RWPE2 (cell line): ENCODE results near the gene CDR2.

ENCODE experiments used
- ATAC-seq: fragments of 200-7000 bp; cut with Tn5 transposase; 3 replicates; pipeline ENCODE4 v1.9.1; 2021; ENCODE audit warnings: low read depth
- DNase-seq: peaks from one replicate; pipeline ENCODE4 v3.0.0-alpha.2; 2020; ENCODE audit warnings: low spot score
- H3K27ac ChIP-seq: fragments of 450-650 bp; 2 replicates; pipeline ENCODE4 v1.5.1; 2017; ENCODE audit warnings: mild to moderate bottlenecking; ENCODE audit not compliant: poor library complexity, severe bottlenecking
- H3K27me3 ChIP-seq: fragments of 250-450 bp; sonication (Bioruptor Pico); 2 replicates; pipeline ENCODE4 v1.5.1; 2021; ENCODE audit warnings: mild to moderate bottlenecking, moderate library complexity; ENCODE audit not compliant: insufficient read depth, poor library complexity, severe bottlenecking
- H3K36me3 ChIP-seq: fragments of 250-450 bp; sonication (Bioruptor Pico); 2 replicates; pipeline ENCODE4 v1.5.1; 2020; ENCODE audit warnings: low read depth, mild to moderate bottlenecking, moderate library complexity
- H3K4me1 ChIP-seq: fragments of 250-450 bp; sonication (Bioruptor Pico); 2 replicates; pipeline ENCODE4 v1.5.1; 2021; ENCODE audit warnings: mild to moderate bottlenecking, moderate library complexity; ENCODE audit not compliant: insufficient read depth, poor library complexity, severe bottlenecking
- H3K4me3 ChIP-seq: fragments of 250-450 bp; sonication (Bioruptor Pico); 2 replicates; pipeline ENCODE4 v1.5.1; 2021; ENCODE audit warnings: mild to moderate bottlenecking, moderate library complexity; ENCODE audit not compliant: severe bottlenecking
- H3K9me3 ChIP-seq: fragments of 250-450 bp; sonication (Bioruptor Pico); 2 replicates; pipeline ENCODE4 v1.5.1; 2021; ENCODE audit warnings: mild to moderate bottlenecking, moderate library complexity; ENCODE audit not compliant: severe bottlenecking
- TF ChIP-seq, protein P1 (sequence below): fragments of 450-650 bp; IDR thresholded peaks from one replicate; pipeline ENCODE4 v1.5.1; 2017; ENCODE audit warnings: mild to moderate bottlenecking, moderate library complexity; ENCODE audit not compliant: poor library complexity, severe bottlenecking

Gene CDR2

DNA sequence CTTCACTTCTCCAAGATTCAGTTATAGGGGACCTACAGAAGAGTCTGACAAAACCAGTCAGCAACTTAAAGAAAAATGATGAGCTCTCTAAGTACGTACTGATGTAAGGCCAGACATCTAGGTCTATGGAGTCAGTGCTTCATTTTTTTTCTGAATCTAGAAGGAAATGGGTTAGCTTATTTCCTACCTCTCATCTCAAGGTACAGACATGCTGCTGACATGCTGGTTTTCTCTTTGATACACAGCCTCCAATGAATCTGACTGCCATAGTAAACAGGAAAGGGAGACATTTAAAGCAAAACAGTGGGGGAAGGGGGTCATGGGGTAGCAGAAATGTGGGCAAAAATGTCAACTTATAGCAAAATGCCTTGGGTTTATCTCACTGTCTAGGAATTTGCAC is 16.4 kb downstream of the CDR2 start:
- ATAC-seq: no peak

DNA sequence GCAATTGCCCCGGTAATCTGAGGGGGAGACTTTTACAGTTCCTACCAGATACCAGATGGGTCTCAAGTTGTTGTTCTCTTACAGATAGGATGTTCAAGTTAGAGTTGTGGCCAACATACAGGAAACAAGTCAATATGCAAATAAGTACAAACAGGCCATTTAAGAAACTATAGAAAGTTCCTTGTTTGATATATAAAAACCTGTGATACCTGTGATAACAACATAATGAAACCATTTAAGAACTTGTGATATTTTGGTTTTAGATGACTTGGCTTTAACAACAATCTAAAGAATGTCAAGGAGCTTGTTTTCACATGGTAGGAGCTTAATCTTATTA is 16.8 kb downstream of the CDR2 start:
- no peak overlapping the region for H3K27ac ChIP-seq

More for the DNA sequence above, 16.4 kb downstream of the CDR2 start:
- Histone ChIP-seq H3K27ac (no peak overlapping the region), H3K36me3 (peaks cover 71% of the 10 kb centered on the region), H3K4me1 (peaks cover 10% of the 10 kb centered on the region), H3K27me3 (no peaks in the 10 kb centered on the region), H3K4me3 (no peak overlapping the region), H3K9me3 (no peaks in the 10 kb centered on the region)
- no peak for DNase-seq
- TF ChIP-seq, protein P1, sequence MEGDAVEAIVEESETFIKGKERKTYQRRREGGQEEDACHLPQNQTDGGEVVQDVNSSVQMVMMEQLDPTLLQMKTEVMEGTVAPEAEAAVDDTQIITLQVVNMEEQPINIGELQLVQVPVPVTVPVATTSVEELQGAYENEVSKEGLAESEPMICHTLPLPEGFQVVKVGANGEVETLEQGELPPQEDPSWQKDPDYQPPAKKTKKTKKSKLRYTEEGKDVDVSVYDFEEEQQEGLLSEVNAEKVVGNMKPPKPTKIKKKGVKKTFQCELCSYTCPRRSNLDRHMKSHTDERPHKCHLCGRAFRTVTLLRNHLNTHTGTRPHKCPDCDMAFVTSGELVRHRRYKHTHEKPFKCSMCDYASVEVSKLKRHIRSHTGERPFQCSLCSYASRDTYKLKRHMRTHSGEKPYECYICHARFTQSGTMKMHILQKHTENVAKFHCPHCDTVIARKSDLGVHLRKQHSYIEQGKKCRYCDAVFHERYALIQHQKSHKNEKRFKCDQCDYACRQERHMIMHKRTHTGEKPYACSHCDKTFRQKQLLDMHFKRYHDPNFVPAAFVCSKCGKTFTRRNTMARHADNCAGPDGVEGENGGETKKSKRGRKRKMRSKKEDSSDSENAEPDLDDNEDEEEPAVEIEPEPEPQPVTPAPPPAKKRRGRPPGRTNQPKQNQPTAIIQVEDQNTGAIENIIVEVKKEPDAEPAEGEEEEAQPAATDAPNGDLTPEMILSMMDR: no peak

DNA sequence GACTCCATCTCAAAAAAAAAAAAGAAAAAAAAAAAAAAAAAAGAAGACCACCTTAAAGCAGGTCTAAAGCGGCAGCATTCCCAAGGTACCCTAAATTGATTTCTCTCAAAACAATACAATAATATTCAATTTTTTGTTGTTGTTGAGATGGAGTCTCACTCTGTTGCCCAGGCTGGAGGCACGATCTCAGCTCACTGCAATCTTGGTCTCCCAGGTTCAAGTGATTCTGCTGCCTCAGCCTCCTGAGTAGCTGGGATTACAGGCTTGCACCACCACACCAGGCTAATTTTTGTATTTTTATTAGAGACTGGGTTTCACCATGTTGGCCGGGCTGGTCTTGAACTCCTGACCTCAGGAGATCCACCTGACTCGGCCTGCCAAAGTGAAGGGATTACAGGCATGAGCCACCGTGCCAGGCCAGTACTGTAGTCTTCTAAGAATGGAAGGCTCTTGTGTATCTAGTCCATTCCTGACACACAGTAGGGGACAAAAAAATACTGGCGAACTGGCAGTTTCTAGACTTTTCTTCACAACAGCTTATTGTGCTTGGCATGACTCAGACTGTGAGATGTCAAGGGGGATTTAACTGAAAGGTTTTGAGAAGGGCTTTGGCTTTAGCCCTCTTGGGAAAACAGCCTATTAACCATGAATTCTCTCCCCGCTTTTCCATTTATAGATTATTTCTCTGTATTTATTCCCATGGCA is 17.3 kb downstream of the CDR2 start:
- H3K27me3 ChIP-seq: no peaks in the 10 kb centered on the region
- peaks cover 10% of the 10 kb centered on the region for H3K4me1 ChIP-seq
- peaks cover 71% of the 10 kb centered on the region for H3K36me3 ChIP-seq
- TF ChIP-seq, protein P1: no peak
- no peaks in the 10 kb centered on the region for H3K9me3 ChIP-seq
- no peak for DNase-seq
- H3K4me3 ChIP-seq: no peak overlapping the region
- no peak for ATAC-seq
- H3K27ac ChIP-seq: no peak overlapping the region

More for the DNA sequence above, 16.8 kb downstream of the CDR2 start:
- ATAC-seq (no peak), DNase-seq (no peak)
- Histone ChIP-seq H3K4me1 (peaks cover 10% of the 10 kb centered on the region), H3K9me3 (no peaks in the 10 kb centered on the region), H3K27me3 (no peaks in the 10 kb centered on the region), H3K4me3 (no peak overlapping the region), H3K36me3 (peaks cover 71% of the 10 kb centered on the region)
- TF ChIP-seq, protein P1: no peak

DNA sequence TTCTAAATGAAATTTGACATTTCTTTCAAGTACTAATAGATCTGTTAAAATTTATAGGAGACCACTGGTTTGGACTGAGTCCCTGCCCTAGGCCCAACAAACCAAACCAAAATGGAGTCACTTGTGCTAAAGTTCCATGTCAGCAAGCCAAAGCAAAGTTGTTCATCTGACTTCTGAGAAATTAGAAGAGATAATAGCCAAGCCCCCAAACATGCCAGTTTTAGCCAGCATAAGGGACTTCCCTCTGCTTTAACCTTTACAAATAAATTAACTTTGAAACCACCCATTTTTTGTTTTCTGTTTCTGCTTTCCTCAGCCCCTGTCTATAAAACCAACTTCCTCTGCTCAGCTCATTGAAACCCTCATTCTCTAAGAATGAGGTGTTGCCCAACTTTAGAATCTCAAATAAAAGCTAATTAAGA is 18.9 kb downstream of the CDR2 start:
- ATAC-seq: no peak
- peaks cover 10% of the 10 kb centered on the region for H3K4me1 ChIP-seq
- no peak overlapping the region for H3K27ac ChIP-seq
- DNase-seq: no peak
- H3K9me3 ChIP-seq: no peaks in the 10 kb centered on the region
- H3K36me3 ChIP-seq: peaks cover 75% of the 10 kb centered on the region
- H3K27me3 ChIP-seq: no peaks in the 10 kb centered on the region
- no peak overlapping the region for H3K4me3 ChIP-seq
- TF ChIP-seq, protein P1: no peak

DNA sequence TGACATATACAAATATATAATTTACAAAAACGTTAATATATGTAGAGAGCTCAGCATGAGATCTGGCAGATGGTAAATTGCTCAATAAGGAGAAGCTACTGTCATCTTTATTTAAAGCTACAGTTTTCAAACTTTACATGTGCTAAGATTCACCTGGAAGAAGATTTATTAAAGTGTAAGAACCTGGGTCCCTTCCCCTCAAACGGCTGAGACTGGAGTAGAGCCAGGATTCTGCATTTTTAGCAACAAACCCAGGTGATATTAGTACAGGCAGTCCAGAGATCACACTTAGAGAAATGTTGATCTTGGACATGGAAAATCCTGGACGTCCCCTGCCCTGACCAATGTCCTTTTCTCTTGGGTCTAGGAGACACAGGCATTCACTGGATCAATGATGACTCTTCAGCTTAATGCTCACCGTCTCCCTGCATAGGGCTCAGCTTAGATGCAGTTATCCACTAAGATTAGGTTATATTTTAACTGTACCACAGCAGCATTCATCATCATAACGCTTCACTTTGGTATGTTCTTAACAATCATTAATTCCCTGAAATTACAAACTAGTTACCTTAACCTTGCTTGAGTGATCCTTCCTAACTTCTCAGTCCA is 20.4 kb downstream of the CDR2 start:
- TF ChIP-seq, protein P1: no peak
- peaks cover 10% of the 10 kb centered on the region for H3K4me1 ChIP-seq
- no peak for DNase-seq
- no peaks in the 10 kb centered on the region for H3K9me3 ChIP-seq
- no peak overlapping the region for H3K4me3 ChIP-seq
- peak; percentile 19; the same call in 1 of the 3 replicates for ATAC-seq
- H3K27me3 ChIP-seq: no peaks in the 10 kb centered on the region
- peaks cover 74% of the 10 kb centered on the region for H3K36me3 ChIP-seq
- peak overlapping the region; percentile 28 for H3K27ac ChIP-seq
